ENCODE results near the gene DUSP9. TPM values are rescaled to one million over a fixed set of nuclear protein-coding genes. Genes with fewer than 3 reads are reported as not detected.
"Not testable (repeated sequence)": the region's sequence is repeated elsewhere in the genome, so short reads cannot be mapped to it uniquely, and the experiment has no call there.

The DUSP9 gene
- total RNA-seq, result 2.9 TPM

- peak in 1 of 2 donors; percentile 46 for DNase-seq (ENCODE audit: low spot score in 2 of 2)
- FAIRE-seq, result no peak
These were observed at the start of gene DUSP9 for GRCh38 chrX:153646620-153647373. DUSP9 (plus strand) TSS chrX:153647203; CDS start chrX:153647954, 751 bp downstream.

- FAIRE-seq, result no peak
- no peak for DNase-seq (ENCODE audit: low spot score in 2 of 2)
These were observed 48.3 kb upstream of the DUSP9 start, which contains the start of gene CCNQ for GRCh38 chrX:153598541-153599191. CCNQ (minus strand) TSS chrX:153599139; CDS start chrX:153599073, 66 bp downstream.

- DNase-seq (ENCODE audit: low spot score in 2 of 2), result peak; percentile 87
- FAIRE-seq, result no peak
These were observed 47.6 kb upstream of the DUSP9 start for GRCh38 chrX:153599192-153600031.

- FAIRE-seq, result no peak
- DNase-seq (ENCODE audit: low spot score in 2 of 2), result no peak
These were observed 47.0 kb upstream of the DUSP9 start for GRCh38 chrX:153600032-153600373.

- DNase-seq (ENCODE audit: low spot score in 2 of 2) (no peak), FAIRE-seq (no peak)
These were observed 46.1 kb upstream of the DUSP9 start for GRCh38 chrX:153600921-153601320.

GRCh38 chrX:153601511-153602110, 45.4 kb upstream of the DUSP9 start:
- no peak for FAIRE-seq
- no peak for DNase-seq (ENCODE audit: low spot score in 2 of 2)

GRCh38 chrX:153602601-153603000, 44.4 kb upstream of the DUSP9 start:
- FAIRE-seq (no peak), DNase-seq (ENCODE audit: low spot score in 2 of 2) (no peak)

- FAIRE-seq (no peak), DNase-seq (ENCODE audit: low spot score in 2 of 2) (no peak)
These were observed 43.8 kb upstream of the DUSP9 start for GRCh38 chrX:153603131-153603656.

GRCh38 chrX:153604666-153605380, 42.2 kb upstream of the DUSP9 start:
- not testable (repeated sequence) for FAIRE-seq; DNase-seq (ENCODE audit: low spot score in 2 of 2)

- FAIRE-seq, result no peak
These were observed 40.5 kb upstream of the DUSP9 start for GRCh38 chrX:153606503-153606902.

GRCh38 chrX:153608376-153608775, 38.6 kb upstream of the DUSP9 start:
- FAIRE-seq, result no peak

More at GRCh38 chrX:153606503-153606902, 40.5 kb upstream of the DUSP9 start:
- no peak for DNase-seq (ENCODE audit: low spot score in 2 of 2)

GRCh38 chrX:153608806-153609205, 38.2 kb upstream of the DUSP9 start:
- no peak for DNase-seq (ENCODE audit: low spot score in 2 of 2)
- FAIRE-seq, result no peak

More at GRCh38 chrX:153608376-153608775, 38.6 kb upstream of the DUSP9 start:
- no peak for DNase-seq (ENCODE audit: low spot score in 2 of 2)

- no peak for FAIRE-seq
- DNase-seq (ENCODE audit: low spot score in 2 of 2), result peak; percentile 62 to 68
These were observed 36.8 kb upstream of the DUSP9 start for GRCh38 chrX:153609917-153610835.

- no peak for FAIRE-seq
- DNase-seq (ENCODE audit: low spot score in 2 of 2), result no peak
These were observed 36.2 kb upstream of the DUSP9 start for GRCh38 chrX:153610836-153611213.

- DNase-seq (ENCODE audit: low spot score in 2 of 2), result no peak
- no peak for FAIRE-seq
These were observed 35.5 kb upstream of the DUSP9 start for GRCh38 chrX:153611298-153612095.

- no peak for FAIRE-seq
These were observed 34.6 kb upstream of the DUSP9 start for GRCh38 chrX:153612413-153612812.

GRCh38 chrX:153614818-153615217, 32.2 kb upstream of the DUSP9 start:
- FAIRE-seq, result no peak
- no peak for DNase-seq (ENCODE audit: low spot score in 2 of 2)

More at GRCh38 chrX:153612413-153612812, 34.6 kb upstream of the DUSP9 start:
- no peak for DNase-seq (ENCODE audit: low spot score in 2 of 2)

- DNase-seq (ENCODE audit: low spot score in 2 of 2), result no peak
- no peak for FAIRE-seq
These were observed 26.4 kb upstream of the DUSP9 start for GRCh38 chrX:153620576-153620975.

Data from frontal cortex (tissue), 4 donors.